Measurements from ENCODE around the gene PPM1J.

The PPM1J gene

GRCh38 chr1:112686417-112686816 lies 28.7 kb downstream of the PPM1J start:
- DNase-seq, result no peak

DNA sequence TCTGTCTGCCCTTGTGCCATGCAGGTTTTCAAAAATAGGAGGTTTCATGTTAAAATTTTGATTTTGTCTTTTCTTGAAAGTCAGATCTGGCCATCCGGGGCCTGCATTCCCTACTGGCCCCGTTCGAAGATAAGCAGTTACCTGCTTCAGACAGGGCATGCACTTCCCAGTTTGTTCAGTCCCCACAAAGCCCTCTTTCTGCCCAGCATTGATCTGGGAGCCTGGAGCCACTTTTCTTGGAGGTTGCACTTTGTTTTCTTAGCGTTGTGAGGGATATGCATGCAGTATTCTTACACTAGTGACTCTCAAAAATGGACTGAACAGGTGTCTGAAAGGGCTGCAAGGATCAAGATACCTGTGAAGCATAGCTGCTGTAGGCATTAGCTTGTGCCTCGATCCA lies 29.2 kb downstream of the PPM1J start:
- no peak for DNase-seq

- DNase-seq, result no peak
These were observed 36.5 kb downstream of the PPM1J start for GRCh38 chr1:112678605-112679004.

GRCh38 chr1:112677501-112677900 lies 37.6 kb downstream of the PPM1J start:
- DNase-seq, result no peak

- no peak for DNase-seq
These were observed 38.6 kb downstream of the PPM1J start for GRCh38 chr1:112676543-112676942.

DNA sequence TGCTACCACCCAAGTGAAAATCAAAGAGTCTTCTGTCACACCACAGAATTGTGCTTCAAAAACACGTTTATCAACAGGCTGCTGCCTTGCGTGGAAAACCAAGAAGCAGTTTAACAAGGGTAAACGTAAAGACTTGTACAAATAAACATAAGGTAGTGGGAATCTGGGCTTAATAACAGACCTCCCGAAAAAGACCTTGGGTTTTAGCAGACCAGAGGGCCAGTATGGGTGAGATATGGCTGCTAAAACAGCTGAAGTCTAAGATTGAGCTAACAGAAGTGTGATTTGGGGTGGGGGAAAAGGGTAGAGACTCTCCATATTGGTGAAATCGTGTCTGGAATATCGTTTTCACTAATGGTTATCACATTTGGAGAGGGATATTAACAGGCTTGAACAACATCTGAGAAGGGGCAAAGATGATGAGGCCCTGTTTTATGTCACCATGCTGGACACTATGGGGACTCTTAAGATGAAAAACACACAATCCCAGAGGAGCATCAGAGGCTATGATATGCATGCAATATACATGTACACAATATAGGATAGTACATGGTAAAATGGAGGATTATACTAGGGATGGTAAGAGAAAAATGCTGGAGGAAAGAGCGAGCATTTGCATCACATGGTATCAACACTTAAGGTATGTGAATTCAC lies 39.3 kb downstream of the PPM1J start:
- DNase-seq, result no peak

DNA sequence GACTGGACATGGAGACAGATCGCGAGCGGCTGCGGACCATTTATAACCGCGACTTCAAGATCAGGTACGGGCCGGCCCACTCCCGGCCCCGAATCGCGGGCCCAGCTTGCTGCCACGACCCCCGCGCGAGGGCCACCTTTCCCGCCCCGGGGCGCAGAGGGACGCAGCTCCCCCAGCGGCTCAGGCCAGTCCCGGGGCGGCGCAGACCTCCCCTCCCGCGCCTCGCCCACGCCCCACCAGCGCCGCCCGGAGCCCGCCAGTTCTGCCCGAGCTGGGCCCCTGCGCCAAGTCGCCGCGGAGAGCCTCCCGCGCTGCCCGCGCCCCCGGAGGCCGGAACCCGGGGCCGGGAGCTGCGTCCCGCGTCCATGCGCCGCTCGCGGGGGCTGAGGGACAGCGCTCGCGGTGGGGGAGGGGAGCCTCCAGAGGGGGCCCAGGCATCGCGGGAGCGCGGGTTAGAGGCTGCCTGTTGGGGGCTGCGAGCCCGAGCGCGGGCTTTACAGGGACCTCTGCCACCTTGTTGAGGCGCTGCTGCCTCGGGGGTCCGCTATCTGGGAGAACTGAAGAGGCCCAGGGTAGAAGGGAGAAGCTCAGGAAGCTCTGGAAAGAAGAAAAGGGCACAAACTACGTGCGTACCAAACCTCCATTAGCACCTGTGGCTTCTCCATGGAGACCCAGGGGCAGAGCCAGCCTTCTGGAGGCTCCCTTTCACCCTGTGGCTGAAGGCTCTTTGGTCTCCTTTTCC lies 40.0 kb downstream of the PPM1J start:
- no peak for DNase-seq

DNA sequence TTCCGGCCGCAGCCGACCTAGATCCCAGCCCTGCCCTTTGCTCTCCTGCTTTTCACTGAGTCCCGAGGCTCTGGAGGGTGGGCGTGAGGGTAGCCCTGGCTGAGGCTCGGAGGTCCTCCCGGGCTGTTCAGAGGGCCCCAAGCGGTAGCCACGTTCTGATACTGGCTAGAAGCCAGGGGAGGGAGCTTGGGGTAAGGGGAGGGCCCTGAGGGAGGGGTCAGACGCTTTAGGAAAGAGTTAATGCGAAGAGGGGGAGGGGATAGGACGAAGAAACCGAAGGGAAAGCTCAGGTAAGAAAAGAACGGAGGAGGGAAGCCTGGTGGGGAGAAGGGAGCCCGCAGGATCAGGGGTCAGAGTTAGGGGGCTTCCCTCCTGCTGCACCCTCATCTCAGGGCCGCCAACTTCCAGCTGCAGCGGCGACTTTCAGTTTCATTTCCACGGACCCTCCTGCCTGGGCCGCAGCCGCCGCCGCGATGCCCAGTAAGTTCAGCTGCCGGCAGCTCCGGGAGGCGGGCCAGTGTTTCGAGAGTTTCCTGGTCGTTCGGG lies 40.6 kb downstream of the PPM1J start, which contains the start of gene MOV10:
Gene MOV10, plus strand, starts transcription at position 220 of the 546 bp plus-strand sequence. Its CDS starts 254 bp downstream, at position 474.
- DNase-seq, result peak; percentile 33

- no peak for DNase-seq
These were observed 41.3 kb downstream of the PPM1J start for GRCh38 chr1:112673592-112674439.

DNA sequence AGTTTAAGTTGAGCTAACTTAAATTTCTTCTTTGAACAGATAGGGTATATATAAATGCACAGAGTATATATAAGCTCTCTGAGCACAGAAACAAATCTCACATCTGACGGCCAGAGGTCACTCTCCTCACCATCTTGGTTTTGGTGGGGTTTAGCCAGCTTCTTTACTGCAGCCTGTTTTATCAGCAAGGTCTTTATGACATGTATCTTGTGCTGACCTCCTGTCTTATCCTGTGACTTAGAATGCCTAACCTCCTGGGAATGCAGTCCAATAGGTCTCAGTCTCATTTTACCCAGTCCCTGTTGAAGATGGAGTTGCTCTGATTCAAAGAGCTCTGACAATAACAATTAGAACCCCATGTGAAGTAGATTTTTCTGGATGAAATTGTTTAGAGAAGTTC lies 42.3 kb downstream of the PPM1J start:
- DNase-seq, result no peak

DNA sequence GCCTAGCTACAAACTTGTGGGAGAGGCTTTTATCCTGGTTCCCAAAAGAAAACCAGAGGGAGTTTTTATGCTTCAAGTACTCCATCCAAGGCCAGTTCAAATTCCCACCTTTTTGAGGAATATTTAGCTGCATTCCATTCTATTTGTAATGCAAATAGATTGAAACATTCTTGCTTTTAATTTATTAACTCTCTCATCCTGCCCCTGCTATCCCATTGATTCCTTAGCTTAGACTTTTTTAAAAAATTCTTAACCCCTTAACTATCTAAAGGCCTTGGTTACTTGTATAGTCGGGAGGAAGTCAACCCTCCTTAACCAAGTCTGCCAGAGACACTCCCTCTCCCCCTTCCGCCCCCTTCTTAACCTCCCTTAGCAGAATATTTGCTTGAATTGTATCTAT lies 43.1 kb downstream of the PPM1J start:
- no peak for DNase-seq

DNA sequence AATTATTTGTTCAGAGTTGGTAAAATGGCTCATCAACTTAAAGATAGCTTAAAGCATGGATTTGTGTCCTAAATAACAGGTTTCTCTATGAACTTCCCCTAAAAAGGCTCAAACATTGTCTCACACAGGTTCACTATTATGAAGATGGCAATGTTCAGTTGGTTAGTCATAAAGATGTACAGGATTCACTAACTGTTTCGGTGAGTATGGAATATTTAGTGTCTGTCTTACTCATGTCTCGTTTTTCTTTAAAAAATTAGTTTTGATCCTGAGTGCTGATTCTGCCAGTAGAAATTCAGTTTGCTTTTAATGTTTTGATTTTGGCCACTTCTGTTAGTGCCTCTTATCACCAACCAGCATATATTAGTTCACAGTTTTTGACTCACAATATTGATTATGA lies 48.2 kb downstream of the PPM1J start:
- DNase-seq, result no peak

DNA sequence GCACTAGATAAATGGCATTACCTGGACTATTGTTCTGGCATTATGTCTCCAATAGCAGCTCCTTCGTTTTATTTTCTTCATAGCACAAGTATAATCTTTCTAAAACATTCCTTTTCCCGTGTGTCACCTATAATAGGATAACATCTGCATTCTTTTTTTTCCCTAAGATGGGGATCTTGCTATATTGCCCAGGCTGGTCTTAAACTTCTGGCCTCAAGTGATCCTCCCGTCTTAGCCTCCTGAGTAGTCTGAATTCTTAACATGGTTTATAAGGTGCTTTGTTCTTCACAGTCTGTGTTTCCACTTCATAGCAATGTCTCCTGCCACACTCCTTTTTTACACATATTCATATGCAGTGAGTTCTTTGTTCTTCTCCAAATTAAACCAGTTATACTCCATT lies 49.3 kb downstream of the PPM1J start:
- no peak for DNase-seq
